Measurements from ENCODE around the gene RAP1A. TPM values are rescaled to one million over a fixed set of nuclear protein-coding genes. Genes with fewer than 3 reads are reported as not detected.
"Not testable (repeated sequence)": the region's sequence is repeated elsewhere in the genome, so short reads cannot be mapped to it uniquely, and the experiment has no call there.

The RAP1A gene
- total RNA-seq, 2 donors from 2014 or later = 109 to 112 TPM

DNA sequence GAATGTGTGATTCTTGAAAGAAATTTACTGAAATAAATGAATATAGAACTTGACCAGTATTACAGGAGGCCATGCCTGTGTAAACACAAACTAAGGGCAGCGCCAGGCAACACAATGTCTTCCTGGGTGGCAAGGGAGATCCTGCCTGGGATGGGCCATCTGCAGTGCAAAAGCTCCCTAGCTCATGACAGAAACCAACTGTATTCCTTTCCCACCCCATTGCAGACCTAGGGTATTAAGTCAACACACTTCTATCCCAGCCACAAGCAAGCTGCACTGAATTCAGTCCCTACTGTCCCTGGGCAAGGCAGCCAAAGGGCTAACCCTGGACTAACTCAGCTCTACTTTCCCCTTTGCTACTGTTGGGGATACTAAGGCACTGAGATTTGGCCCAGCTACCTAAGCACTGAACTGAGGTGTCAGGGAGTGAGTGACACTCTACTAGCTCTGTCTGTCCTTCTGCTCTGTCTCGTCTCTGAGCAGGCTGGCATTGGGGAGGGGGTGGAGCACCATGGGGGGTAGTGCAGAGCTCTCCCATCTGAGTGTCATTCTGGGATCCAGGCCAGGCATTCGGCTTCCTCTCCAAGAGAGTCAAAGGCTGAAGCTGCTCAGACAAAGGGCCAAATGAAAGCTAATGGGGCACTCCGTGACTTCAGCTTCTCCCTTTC lies 117.1 kb downstream of the RAP1A start:
- DNase-seq (no peak), ATAC-seq (no peak)
- H3K4me1 Mint-ChIP-seq = peaks cover 27% of the 10 kb centered on the region
- no peaks in the 10 kb centered on the region for H3K9me3 ChIP-seq (ENCODE audit: control insufficient read depth, low read length, poor library complexity, severe bottlenecking)
- H3K27me3 Mint-ChIP-seq = peaks cover 20% of the 10 kb centered on the region
- H3K27ac Mint-ChIP-seq = no peak overlapping the region
- H3K4me3 Mint-ChIP-seq = no peak overlapping the region
- H3K36me3 Mint-ChIP-seq (ENCODE audit: low read depth) = peaks cover 3% of the 10 kb centered on the region

DNA sequence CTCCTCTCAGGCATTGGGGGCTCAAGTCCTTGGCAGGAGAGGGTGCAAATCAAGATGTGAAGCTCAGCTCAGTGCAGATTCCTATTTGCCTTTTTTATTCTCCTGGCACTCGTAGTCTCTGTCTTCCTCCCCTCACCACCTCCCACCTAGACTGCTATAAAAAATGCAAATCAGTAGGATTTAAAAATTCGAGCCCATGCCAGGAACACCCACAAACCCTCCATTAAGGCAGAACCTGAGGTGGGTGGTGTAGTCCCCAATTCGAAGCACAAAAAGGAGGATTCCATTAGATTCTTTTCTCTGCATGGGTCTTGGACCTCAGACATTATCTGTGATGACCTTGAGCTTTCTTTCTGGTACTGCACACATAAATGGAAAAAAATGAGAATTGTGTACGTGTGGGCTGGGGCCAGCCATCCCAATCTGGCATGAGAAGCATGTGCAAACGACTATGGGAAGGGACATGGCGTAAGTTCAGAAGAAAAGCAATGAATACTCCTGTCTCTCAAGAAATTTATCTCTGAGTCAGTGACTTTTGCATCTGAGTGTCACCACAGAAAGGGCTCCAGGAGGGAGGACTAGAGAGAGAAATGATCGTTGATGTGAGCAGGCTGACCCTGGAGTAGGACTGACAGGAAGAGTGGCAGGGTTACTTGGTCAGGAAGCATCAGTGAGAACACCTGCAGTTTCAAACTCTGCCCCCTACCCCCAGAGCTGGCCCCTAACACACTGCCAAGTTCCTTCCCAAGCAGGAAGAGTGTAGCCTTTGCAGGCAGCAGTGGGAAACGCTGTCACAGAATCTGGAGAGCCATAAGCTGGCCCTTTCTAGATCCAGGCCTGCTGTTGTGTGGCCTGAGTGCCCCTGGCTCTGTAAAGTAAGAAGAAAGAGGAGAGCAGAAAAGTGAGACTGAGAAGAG lies 117.9 kb downstream of the RAP1A start:
- DNase-seq = no peak
- no peak overlapping the region for H3K27ac Mint-ChIP-seq
- H3K4me1 Mint-ChIP-seq = peaks cover 27% of the 10 kb centered on the region

DNA sequence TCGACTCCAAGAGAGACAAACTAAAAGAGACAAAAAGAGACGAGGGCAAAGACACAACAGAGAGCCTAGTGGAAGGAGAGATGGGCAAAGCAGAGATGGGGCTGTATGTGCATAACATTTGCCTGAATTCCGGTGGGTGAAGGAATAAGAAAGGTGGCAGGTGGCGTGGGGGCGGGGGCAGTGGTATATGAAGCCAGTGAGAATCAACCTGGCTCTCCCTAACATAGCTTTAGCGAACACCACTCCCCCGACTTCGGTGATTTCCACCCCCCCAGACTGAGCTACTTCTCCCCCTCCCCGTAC lies 118.5 kb downstream of the RAP1A start:
- H3K27me3 Mint-ChIP-seq = peaks cover 24% of the 10 kb centered on the region
- peaks cover 25% of the 10 kb centered on the region for H3K4me1 Mint-ChIP-seq
- no peak for DNase-seq
- peaks cover 3% of the 10 kb centered on the region for H3K36me3 Mint-ChIP-seq (ENCODE audit: low read depth)
- peak; percentile 59 for ATAC-seq
- H3K27ac Mint-ChIP-seq = peak overlapping the region; percentile 9
- H3K4me3 Mint-ChIP-seq = peak overlapping the region; percentile 96
- H3K9me3 ChIP-seq (ENCODE audit: control insufficient read depth, low read length, poor library complexity, severe bottlenecking) = no peaks in the 10 kb centered on the region

More for the DNA sequence above, 117.9 kb downstream of the RAP1A start:
- ATAC-seq = no peak
- H3K36me3 Mint-ChIP-seq (ENCODE audit: low read depth) = peaks cover 3% of the 10 kb centered on the region
- H3K4me3 Mint-ChIP-seq = peak overlapping the region; percentile 96
- H3K27me3 Mint-ChIP-seq = peaks cover 23% of the 10 kb centered on the region
- no peaks in the 10 kb centered on the region for H3K9me3 ChIP-seq (ENCODE audit: control insufficient read depth, low read length, poor library complexity, severe bottlenecking)

DNA sequence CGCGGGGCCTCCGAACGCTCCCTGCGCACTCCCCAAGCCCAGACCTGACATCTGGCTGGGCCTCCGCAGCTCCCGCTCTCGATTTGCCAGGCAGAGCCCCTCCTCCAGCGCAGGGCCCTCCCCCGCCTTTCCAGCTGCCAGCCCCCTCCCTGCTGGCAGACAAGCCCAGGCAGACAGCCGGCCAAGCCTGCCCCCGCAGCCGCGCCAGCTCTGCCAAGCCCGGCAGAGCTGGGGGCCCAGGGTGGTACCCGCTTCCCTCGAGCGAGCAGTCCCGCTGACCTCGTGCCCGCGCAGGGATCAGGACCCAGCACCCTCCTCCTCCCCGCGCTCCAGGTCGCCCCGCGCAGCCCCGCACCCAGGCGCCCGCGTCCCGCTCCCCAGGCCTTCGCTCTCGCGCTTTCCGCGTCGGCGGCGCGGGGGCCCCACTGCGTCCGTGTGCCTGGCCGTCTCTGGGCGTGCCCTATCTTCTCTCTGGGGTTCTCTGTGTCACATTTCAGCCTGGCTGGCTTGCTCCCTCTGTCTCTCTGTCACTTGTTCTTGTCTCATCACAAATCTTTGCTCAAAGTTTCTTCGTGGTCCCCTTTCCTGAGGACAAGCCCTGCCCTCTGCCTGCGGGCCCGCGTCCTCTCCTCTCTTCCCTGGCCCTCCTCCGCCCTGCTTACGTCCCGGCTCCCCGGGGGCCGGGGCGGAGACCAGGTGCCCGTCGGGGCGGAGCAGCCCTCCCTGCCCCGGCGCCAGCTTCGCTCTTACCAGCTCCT lies 119.0 kb downstream of the RAP1A start:
- no peaks in the 10 kb centered on the region for H3K9me3 ChIP-seq (ENCODE audit: control insufficient read depth, low read length, poor library complexity, severe bottlenecking)
- DNase-seq (peak; percentile 34 to 52 (median 37)), ATAC-seq (peak; percentile 59)
- peak overlapping the region; percentile 9 for H3K27ac Mint-ChIP-seq
- H3K27me3 Mint-ChIP-seq = peaks cover 24% of the 10 kb centered on the region
- H3K4me3 Mint-ChIP-seq = peak overlapping the region; percentile 96
- peaks cover 21% of the 10 kb centered on the region for H3K4me1 Mint-ChIP-seq
- peaks cover 3% of the 10 kb centered on the region for H3K36me3 Mint-ChIP-seq (ENCODE audit: low read depth)

DNA sequence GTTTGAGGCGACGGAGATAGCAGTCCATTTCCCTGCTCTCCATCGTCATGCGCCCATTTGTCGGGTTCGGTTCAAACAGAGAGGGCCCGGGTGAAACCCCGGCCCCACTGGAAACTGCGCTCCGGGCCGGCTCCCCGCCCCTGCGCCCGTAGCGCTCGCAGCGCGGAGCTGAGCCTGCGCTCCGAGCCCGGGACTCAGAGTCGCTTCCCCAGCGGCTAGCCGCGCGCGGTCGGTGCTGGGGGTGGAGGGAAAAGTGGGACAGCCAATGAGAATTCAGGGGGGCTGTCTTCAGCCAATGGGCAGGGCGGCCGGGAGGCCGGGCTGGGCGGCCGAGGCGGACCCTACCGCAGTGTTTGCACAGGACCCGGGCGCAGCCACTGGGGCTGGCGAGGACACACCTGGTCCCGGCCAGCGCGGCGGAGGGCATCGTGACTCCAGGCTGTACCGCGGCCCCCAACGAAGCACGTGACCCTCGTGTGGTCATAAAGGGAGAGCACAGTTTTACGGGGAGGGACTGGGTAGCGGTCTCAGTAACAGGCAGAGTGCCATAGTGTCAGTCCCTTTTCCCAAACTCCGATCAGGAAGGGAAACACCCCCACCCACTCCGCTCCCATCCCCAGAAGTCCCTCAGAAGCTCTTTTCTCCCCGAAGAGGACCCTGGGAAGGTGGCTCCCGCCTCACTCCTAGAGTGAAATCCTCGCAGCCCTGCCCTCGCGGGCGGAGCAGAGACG lies 119.8 kb downstream of the RAP1A start, which contains the start of gene INKA2:
Gene INKA2 (minus strand): TSS at position 202 of the 731 bp plus-strand sequence. CDS start 153 bp downstream, at position 49.
- Mint-ChIP-seq H3K27me3 (peaks cover 24% of the 10 kb centered on the region), H3K4me1 (peaks cover 21% of the 10 kb centered on the region), H3K27ac (peak within 1 kb of the TSS; percentile 63), H3K36me3 (ENCODE audit: low read depth) (peaks cover 3% of the 10 kb centered on the region), H3K4me3 (peak within 1 kb of the TSS; percentile 96)
- DNase-seq (peak; percentile 39 to 57 (median 50)), ATAC-seq (peak; percentile 72)
- no peaks in the 10 kb centered on the region for H3K9me3 ChIP-seq (ENCODE audit: control insufficient read depth, low read length, poor library complexity, severe bottlenecking)

DNA sequence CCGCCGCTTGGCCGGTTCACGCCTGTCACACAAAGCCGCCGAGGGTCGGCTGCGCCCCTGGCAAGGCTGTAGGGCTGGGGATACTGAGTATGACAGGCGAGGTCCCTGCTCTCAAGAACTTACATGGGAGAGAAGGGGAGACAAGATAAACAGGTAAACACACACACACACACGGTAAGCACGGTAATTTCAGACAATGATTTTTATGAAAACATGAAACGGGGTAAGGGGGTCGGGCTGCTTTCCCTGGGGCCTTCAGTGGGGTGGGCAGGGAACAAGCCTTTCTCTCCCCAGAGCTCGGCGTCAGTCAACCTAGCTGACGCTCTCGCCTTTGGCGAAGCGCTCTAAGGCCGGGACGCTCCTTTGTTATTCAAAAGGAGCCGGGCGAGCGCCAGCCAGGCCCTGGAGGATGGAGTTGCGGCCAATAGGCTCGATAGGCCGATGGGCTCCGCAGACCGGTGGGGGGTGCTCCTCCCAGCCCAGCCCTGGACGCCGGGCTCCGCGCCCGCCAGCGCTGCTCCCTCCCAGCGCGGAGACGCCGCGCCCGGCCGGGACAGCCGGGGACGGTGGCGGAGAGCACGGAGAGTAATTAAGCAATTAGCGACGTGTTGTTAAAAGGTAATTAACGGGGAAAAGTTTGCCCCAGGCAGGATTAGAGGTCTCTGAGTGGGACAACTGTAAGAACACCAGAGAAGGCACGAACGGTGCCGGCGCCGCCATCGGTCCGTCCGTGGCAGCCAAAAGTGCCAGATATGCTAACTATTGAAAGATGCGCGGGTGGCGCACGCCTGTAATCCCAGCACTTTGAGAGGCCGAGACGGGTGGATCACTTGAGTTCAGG lies 120.6 kb downstream of the RAP1A start:
- Mint-ChIP-seq H3K27ac (peak overlapping the region; percentile 63), H3K4me3 (peak overlapping the region; percentile 96), H3K4me1 (peaks cover 21% of the 10 kb centered on the region), H3K36me3 (ENCODE audit: low read depth) (peaks cover 3% of the 10 kb centered on the region), H3K27me3 (peaks cover 24% of the 10 kb centered on the region)
- ATAC-seq = peak; percentile 24
- DNase-seq = no peak
- no peaks in the 10 kb centered on the region for H3K9me3 ChIP-seq (ENCODE audit: control insufficient read depth, low read length, poor library complexity, severe bottlenecking)

DNA sequence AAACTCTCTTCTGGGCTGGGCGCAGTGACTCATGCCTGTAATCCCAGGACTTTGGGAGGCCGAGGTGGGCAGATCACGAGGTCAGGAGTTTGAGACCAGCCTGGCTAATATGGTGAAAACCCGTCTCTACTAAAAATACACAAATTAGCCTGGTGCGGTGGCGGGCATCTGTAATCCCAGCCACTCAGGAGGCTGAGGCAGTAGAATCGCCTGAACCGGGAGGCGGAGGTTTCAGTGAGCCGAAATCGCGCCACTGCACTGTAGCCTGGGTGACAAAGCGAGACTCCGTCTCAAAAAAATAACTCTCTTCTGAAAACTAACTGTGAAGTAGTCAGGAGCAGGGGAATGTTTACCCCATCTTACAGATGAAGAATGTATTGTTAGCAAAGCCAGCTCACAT lies 122.7 kb downstream of the RAP1A start:
- ATAC-seq; H3K27ac Mint-ChIP-seq; H3K4me3 Mint-ChIP-seq; DNase-seq; H3K36me3 Mint-ChIP-seq (ENCODE audit: low read depth); H3K9me3 ChIP-seq (ENCODE audit: control insufficient read depth, low read length, poor library complexity, severe bottlenecking): not testable (repeated sequence)
- Mint-ChIP-seq H3K27me3 (peaks cover 22% of the 10 kb centered on the region), H3K4me1 (peaks cover 21% of the 10 kb centered on the region)

DNA sequence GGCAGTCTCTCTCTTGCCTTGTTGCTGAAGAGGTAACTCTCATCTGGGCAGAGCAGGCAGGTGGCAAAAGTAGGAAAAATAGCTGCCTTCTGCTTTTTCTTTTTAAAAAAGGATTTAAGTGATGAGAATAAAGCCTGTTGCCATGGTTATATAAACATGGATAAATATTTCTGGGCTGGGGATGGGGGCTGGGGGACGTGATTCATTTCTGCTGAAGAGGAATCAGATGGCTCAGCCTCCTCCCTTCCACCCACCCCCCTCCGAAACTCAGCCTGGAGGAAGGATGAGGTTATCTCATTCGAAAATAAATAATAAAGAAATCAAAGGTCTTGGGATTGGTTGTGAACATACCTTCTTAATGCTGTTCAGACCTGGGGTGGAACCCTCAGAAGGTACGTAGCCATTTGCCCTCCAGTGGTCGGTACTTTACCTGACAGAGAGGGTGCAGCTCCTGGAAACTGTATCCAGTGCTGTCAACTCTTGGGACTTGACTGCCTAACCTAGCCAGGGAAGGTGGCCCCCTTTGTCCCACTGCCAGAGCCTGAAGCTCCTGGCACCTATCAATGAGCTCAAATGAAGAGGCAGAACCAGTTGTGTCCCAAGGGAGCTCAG lies 123.5 kb downstream of the RAP1A start:
- peaks cover 17% of the 10 kb centered on the region for H3K4me1 Mint-ChIP-seq
- H3K27ac Mint-ChIP-seq = no peak overlapping the region
- no peak overlapping the region for H3K4me3 Mint-ChIP-seq
- DNase-seq (no peak), ATAC-seq (no peak)
- H3K36me3 Mint-ChIP-seq (ENCODE audit: low read depth) = peaks cover 3% of the 10 kb centered on the region
- H3K27me3 Mint-ChIP-seq = peaks cover 15% of the 10 kb centered on the region
- H3K9me3 ChIP-seq (ENCODE audit: control insufficient read depth, low read length, poor library complexity, severe bottlenecking) = no peaks in the 10 kb centered on the region

DNA sequence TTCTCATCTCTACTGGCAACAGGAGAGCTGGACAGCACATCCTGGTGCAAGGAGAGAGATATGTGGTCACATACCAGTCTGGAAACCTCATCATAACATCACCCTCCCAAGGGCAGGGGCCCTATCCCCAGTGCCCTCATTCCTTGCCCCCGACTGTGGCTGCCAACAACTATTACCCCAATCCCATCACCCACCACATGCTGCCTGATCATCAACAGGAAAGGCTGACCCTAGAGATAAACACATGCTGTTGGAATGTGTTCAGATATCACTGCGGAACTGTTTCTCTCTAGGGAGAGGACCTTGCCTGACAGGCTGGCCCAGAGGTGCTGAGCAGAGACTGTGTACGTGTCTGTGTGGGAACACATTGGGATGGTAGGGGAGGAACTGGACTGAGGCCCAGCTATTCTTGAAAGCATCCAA lies 124.1 kb downstream of the RAP1A start:
- peaks cover 2% of the 10 kb centered on the region for H3K36me3 Mint-ChIP-seq (ENCODE audit: low read depth)
- H3K27me3 Mint-ChIP-seq = peaks cover 15% of the 10 kb centered on the region
- ATAC-seq = no peak
- H3K27ac Mint-ChIP-seq = no peak overlapping the region
- no peak overlapping the region for H3K4me3 Mint-ChIP-seq
- no peaks in the 10 kb centered on the region for H3K9me3 ChIP-seq (ENCODE audit: control insufficient read depth, low read length, poor library complexity, severe bottlenecking)
- no peak for DNase-seq
- peaks cover 15% of the 10 kb centered on the region for H3K4me1 Mint-ChIP-seq

DNA sequence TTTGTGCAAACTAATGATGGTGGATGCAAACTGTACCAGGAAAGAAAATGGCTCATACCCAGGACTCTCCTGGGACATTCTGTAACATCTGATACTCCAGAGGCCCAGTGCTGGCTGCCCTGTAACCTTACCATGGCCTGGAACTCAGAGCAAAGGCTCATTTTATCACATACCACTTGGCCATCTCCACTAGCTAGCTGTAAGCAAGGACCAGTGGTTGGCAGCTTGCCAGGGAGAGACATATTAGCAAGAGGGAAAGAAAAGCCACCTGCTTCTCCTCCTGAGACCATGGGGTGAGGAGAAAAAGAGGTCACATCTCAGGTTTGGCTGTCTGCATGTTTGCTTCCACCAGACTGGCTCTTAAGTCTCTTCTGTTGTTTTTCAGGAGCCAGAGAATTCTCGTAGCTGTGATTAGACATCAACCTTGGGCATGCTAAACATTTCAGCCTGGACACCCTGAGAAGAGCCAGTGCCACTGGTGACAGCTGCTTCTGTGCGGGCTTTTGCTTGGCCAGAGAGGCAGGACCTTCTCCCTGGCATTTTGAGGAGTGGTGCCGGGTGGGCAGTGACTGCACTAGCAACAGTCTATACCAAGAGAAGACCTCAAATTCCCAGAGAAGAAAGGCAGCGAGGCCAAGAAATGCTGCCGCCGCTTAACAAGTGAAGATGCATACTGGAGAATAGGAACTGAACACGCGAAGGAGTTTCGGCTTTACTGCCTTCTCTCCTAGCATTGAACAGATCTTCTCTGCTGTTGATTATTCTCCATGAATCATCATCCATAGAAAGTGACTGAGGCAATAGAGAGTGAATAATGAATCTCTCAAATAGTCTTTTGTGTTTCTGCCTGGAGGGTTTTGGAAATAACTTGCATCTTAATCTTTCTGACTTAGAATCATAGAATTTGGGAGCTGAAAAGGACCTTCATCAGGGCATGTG lies 126.4 kb downstream of the RAP1A start:
- H3K9me3 ChIP-seq (ENCODE audit: control insufficient read depth, low read length, poor library complexity, severe bottlenecking) = no peaks in the 10 kb centered on the region
- no peak for ATAC-seq
- Mint-ChIP-seq H3K36me3 (ENCODE audit: low read depth) (no peaks in the 10 kb centered on the region), H3K27me3 (peaks cover 8% of the 10 kb centered on the region), H3K4me1 (peaks cover 4% of the 10 kb centered on the region), H3K27ac (peak overlapping the region; percentile 6), H3K4me3 (no peak overlapping the region)
- no peak for DNase-seq

DNA sequence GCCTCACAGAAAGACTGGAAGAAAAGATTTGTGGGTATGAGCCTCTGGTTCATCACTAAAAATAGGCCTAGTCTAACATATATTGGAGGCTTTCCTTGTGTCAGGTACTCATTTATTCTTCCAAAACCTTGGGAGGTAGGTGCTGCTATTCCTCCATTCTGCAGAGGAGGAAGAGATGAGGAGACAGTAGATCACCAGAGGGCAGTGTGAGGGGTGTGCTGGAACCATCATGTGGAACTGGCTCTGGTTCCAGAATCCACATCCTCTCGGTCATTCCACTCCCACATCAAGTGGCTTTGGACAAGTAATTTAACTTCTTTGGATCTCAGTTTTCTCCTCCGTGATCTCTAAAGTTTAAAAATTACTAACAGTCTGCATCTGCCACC lies 127.0 kb downstream of the RAP1A start:
- no peak overlapping the region for H3K27ac Mint-ChIP-seq
- H3K27me3 Mint-ChIP-seq = peaks cover 4% of the 10 kb centered on the region
- no peaks in the 10 kb centered on the region for H3K9me3 ChIP-seq (ENCODE audit: control insufficient read depth, low read length, poor library complexity, severe bottlenecking)
- peaks cover 2% of the 10 kb centered on the region for H3K4me1 Mint-ChIP-seq
- H3K4me3 Mint-ChIP-seq = no peak overlapping the region
- DNase-seq = no peak
- no peaks in the 10 kb centered on the region for H3K36me3 Mint-ChIP-seq (ENCODE audit: low read depth)
- no peak for ATAC-seq
